GM12878 (cell line): ENCODE results near the gene USP9X.

ENCODE experiments used
- ATF7 ChIP-seq: fragments of 450-650 bp; IDR thresholded peaks from 2 replicates; pipeline ENCODE4 v1.6.1; 2016; ENCODE audit warnings: low read depth, mild to moderate bottlenecking
- IKZF1 ChIP-seq: fragments of 450-650 bp; conservative IDR thresholded peaks from 2 replicates; pipeline ENCODE4 v1.6.1; 2017; ENCODE audit warnings: antibody characterized with exemption, mild to moderate bottlenecking
- POLR2A ChIP-seq: IDR thresholded peaks from 2 replicates; pipeline ENCODE4 v1.6.1; 2011; ENCODE audit warnings: low read depth, mild to moderate bottlenecking, low read length
- SP1 ChIP-seq: IDR thresholded peaks from one replicate; pipeline ENCODE4 v1.6.1; 2011; ENCODE audit warnings: low read depth, low read length
- SUZ12 ChIP-seq: fragments of 200-600 bp; sonication (generic); IDR thresholded peaks from one replicate; pipeline ENCODE4 v1.6.1; 2018; ENCODE audit warnings: antibody characterized with exemption, mild to moderate bottlenecking; ENCODE audit not compliant: unreplicated experiment
- TCF3 ChIP-seq: IDR thresholded peaks from 2 replicates; pipeline ENCODE4 v1.6.1; 2012; ENCODE audit warnings: low read depth, mild to moderate bottlenecking, low read length, borderline replicate concordance; ENCODE audit not compliant: insufficient read depth
- TF ChIP-seq, protein P1 (sequence below), 3 experiments: IDR thresholded peaks in 2 of 3; conservative IDR thresholded peaks in 1 of 3; 2 replicates each; pipeline ENCODE4 v1.5.1; 2011; ENCODE audit warnings: low read depth in 3 of 3, low read length in 3 of 3, mild to moderate bottlenecking in 3 of 3, control low read depth in 2 of 3, moderate library complexity in 2 of 3, inconsistent platforms in 1 of 3, mixed read lengths in 1 of 3; ENCODE audit not compliant: control insufficient read depth in 2 of 3, insufficient read depth in 1 of 3; ENCODE audit errors: extremely low read depth in 1 of 3
- TF ChIP-seq, protein P2 (sequence below): fragments of 450-650 bp; IDR thresholded peaks from 2 replicates; pipeline ENCODE4 v1.6.1; 2018; ENCODE audit warnings: mild to moderate bottlenecking, low read depth, moderate library complexity; ENCODE audit not compliant: partially characterized antibody

DNA sequence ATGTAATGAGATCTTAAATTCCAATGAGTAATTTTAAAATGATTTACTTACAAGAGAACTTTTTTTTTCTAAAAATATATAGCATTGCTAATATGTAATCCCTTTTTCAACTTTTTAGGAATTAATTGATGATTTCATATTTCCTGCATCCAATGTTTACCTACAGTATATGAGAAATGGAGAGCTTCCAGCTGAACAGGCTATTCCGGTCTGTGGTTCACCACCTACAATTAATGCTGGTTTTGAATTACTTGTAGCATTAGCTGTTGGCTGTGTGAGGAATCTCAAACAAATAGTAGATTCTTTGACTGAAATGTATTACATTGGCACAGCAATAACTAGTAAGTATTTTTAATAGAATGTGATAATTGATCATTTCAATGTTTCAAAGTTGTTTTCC, 113.2 kb downstream of the USP9X start:
- TF ChIP-seq, protein P1, sequence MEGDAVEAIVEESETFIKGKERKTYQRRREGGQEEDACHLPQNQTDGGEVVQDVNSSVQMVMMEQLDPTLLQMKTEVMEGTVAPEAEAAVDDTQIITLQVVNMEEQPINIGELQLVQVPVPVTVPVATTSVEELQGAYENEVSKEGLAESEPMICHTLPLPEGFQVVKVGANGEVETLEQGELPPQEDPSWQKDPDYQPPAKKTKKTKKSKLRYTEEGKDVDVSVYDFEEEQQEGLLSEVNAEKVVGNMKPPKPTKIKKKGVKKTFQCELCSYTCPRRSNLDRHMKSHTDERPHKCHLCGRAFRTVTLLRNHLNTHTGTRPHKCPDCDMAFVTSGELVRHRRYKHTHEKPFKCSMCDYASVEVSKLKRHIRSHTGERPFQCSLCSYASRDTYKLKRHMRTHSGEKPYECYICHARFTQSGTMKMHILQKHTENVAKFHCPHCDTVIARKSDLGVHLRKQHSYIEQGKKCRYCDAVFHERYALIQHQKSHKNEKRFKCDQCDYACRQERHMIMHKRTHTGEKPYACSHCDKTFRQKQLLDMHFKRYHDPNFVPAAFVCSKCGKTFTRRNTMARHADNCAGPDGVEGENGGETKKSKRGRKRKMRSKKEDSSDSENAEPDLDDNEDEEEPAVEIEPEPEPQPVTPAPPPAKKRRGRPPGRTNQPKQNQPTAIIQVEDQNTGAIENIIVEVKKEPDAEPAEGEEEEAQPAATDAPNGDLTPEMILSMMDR (IDR thresholded peaks at IDR 0.05 in 2 of 3, conservative IDR thresholded peaks at IDR 0.05 in 1 of 3; ENCODE audit: control insufficient read depth in 2 of 3, extremely low read depth in 1 of 3, insufficient read depth in 1 of 3, low read depth in 3 of 3, low read length in 3 of 3) = no peak
- no peak for TF ChIP-seq TCF3
- TF ChIP-seq, protein P2, sequence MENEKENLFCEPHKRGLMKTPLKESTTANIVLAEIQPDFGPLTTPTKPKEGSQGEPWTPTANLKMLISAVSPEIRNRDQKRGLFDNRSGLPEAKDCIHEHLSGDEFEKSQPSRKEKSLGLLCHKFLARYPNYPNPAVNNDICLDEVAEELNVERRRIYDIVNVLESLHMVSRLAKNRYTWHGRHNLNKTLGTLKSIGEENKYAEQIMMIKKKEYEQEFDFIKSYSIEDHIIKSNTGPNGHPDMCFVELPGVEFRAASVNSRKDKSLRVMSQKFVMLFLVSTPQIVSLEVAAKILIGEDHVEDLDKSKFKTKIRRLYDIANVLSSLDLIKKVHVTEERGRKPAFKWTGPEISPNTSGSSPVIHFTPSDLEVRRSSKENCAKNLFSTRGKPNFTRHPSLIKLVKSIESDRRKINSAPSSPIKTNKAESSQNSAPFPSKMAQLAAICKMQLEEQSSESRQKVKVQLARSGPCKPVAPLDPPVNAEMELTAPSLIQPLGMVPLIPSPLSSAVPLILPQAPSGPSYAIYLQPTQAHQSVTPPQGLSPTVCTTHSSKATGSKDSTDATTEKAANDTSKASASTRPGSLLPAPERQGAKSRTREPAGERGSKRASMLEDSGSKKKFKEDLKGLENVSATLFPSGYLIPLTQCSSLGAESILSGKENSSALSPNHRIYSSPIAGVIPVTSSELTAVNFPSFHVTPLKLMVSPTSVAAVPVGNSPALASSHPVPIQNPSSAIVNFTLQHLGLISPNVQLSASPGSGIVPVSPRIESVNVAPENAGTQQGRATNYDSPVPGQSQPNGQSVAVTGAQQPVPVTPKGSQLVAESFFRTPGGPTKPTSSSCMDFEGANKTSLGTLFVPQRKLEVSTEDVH = no peak
- no peak for TF ChIP-seq POLR2A
- no peak for TF ChIP-seq SUZ12
- TF ChIP-seq ATF7 = no peak
- no peak for TF ChIP-seq SP1
- no peak for TF ChIP-seq IKZF1
